IMR-90 (cell line): ENCODE measurements around the gene PGGT1B.

Source experiments
- BHLHE40 ChIP-seq: fragments of 150-350 bp; IDR thresholded peaks from 2 replicates; pipeline ENCODE4 v1.6.1; 2016; ENCODE audit warnings: mild to moderate bottlenecking, low read depth, low read length
- CEBPB ChIP-seq: IDR thresholded peaks from 2 replicates; pipeline ENCODE4 v1.6.1; 2012; ENCODE audit warnings: low read depth, low read length, improper control_type of control experiment
- CHD1 ChIP-seq: IDR thresholded peaks from 2 replicates; pipeline ENCODE4 v1.6.1; 2012; ENCODE audit warnings: low read depth, low read length, improper control_type of control experiment
- MAZ ChIP-seq: IDR thresholded peaks from 2 replicates; pipeline ENCODE4 v1.6.1; 2012; ENCODE audit warnings: low read depth, mild to moderate bottlenecking, low read length, improper control_type of control experiment, moderate library complexity, borderline replicate concordance
- MXI1 ChIP-seq: IDR thresholded peaks from 2 replicates; pipeline ENCODE4 v1.6.1; 2012; ENCODE audit warnings: low read depth, mild to moderate bottlenecking, low read length, moderate library complexity, borderline replicate concordance
- NFE2L2 ChIP-seq: fragments of 150-350 bp; IDR thresholded peaks from 2 replicates; pipeline ENCODE4 v1.6.1; 2016; ENCODE audit warnings: low read depth, mild to moderate bottlenecking, low read length
- POLR2A ChIP-seq: IDR thresholded peaks from 2 replicates; pipeline ENCODE4 v1.6.1; 2012; ENCODE audit warnings: mild to moderate bottlenecking, low read depth, low read length
- RCOR1 ChIP-seq: IDR thresholded peaks from 2 replicates; pipeline ENCODE4 v1.6.1; 2012; ENCODE audit warnings: mild to moderate bottlenecking, low read length, improper control_type of control experiment; ENCODE audit not compliant: insufficient replicate concordance
- RFX5 ChIP-seq: IDR thresholded peaks from 2 replicates; pipeline ENCODE4 v1.8.0; 2012; ENCODE audit warnings: low read depth, mild to moderate bottlenecking, low read length, moderate library complexity
- SMC3 ChIP-seq: fragments of 150-350 bp; IDR thresholded peaks from 2 replicates; pipeline ENCODE4 v1.6.1; 2016; ENCODE audit warnings: low read depth, mild to moderate bottlenecking, antibody characterized with exemption, low read length, moderate library complexity
- TF ChIP-seq, protein P1 (sequence below): conservative IDR thresholded peaks from 2 replicates; pipeline ENCODE4 v1.5.1; 2012; ENCODE audit warnings: mild to moderate bottlenecking, low read depth, low read length, improper control_type of control experiment
- TF ChIP-seq, protein P2 (sequence below): fragments of 150-350 bp; IDR thresholded peaks from 2 replicates; pipeline ENCODE4 v1.6.1; 2016; ENCODE audit warnings: low read depth, mild to moderate bottlenecking, low read length, moderate library complexity, borderline replicate concordance
- TF ChIP-seq, protein P3 (sequence below): fragments of 150-350 bp; IDR thresholded peaks from 2 replicates; pipeline ENCODE4 v1.6.1; 2017; ENCODE audit warnings: mild to moderate bottlenecking, antibody characterized with exemption, low read length, low read depth

DNA sequence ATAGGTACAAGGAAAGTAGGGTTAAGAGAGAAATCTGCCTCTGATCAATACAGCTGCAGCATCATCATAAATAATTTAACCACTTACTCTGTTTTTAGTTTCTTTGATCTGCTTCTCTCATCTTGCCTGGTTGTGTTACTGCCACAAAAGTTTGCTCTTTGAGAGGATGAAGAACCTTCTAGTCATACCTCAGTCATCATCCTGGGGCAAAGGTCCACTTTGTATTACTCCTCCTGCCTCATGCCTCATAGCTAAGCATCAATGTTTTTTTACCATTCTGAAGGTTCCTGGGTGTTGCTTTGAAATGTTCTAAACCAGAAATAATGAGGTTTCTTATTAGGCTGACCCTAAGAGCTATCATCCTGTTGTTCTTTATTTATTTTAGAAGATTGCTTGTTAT lies 75.9 kb downstream of the PGGT1B start:
- TF ChIP-seq CHD1 (no peak), CEBPB (no peak), POLR2A (no peak), NFE2L2 (no peak), MAZ (no peak), SMC3 (no peak), RCOR1 (no peak), RFX5 (no peak), BHLHE40 (no peak), MXI1 (no peak)
- TF ChIP-seq, protein P1, sequence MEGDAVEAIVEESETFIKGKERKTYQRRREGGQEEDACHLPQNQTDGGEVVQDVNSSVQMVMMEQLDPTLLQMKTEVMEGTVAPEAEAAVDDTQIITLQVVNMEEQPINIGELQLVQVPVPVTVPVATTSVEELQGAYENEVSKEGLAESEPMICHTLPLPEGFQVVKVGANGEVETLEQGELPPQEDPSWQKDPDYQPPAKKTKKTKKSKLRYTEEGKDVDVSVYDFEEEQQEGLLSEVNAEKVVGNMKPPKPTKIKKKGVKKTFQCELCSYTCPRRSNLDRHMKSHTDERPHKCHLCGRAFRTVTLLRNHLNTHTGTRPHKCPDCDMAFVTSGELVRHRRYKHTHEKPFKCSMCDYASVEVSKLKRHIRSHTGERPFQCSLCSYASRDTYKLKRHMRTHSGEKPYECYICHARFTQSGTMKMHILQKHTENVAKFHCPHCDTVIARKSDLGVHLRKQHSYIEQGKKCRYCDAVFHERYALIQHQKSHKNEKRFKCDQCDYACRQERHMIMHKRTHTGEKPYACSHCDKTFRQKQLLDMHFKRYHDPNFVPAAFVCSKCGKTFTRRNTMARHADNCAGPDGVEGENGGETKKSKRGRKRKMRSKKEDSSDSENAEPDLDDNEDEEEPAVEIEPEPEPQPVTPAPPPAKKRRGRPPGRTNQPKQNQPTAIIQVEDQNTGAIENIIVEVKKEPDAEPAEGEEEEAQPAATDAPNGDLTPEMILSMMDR, result no peak
- TF ChIP-seq, protein P2, sequence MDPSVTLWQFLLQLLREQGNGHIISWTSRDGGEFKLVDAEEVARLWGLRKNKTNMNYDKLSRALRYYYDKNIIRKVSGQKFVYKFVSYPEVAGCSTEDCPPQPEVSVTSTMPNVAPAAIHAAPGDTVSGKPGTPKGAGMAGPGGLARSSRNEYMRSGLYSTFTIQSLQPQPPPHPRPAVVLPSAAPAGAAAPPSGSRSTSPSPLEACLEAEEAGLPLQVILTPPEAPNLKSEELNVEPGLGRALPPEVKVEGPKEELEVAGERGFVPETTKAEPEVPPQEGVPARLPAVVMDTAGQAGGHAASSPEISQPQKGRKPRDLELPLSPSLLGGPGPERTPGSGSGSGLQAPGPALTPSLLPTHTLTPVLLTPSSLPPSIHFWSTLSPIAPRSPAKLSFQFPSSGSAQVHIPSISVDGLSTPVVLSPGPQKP, result no peak
- TF ChIP-seq, protein P3, sequence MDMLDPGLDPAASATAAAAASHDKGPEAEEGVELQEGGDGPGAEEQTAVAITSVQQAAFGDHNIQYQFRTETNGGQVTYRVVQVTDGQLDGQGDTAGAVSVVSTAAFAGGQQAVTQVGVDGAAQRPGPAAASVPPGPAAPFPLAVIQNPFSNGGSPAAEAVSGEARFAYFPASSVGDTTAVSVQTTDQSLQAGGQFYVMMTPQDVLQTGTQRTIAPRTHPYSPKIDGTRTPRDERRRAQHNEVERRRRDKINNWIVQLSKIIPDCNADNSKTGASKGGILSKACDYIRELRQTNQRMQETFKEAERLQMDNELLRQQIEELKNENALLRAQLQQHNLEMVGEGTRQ, result no peak
